Tibial artery (tissue), 4 donors: ENCODE data around the gene RYR2.

Experiments used
- DNase-seq, 2 donors: peaks; one replicate each; pipeline ENCODE4 v3.0.0-alpha.2; 2019
- H3K27ac ChIP-seq, 2 donors: fragments of 200-600 bp; sonication (generic) in 1 of 2; 1 replicate in 1 of 2; 2 replicates in 1 of 2; pipeline ENCODE4 v1.5.1; 2018 to 2019; ENCODE audit warnings: mild to moderate bottlenecking in 1 of 2
- H3K27me3 ChIP-seq, 2 donors: fragments of 200-600 bp; sonication (generic) in 1 of 2; one replicate each; pipeline versions ENCODE4 v1.5.1 to v1.6.0; 2016 to 2019
- H3K36me3 ChIP-seq, 3 donors: fragments of 200-600 bp; sonication (generic) in 2 of 3; one replicate each; pipeline ENCODE4 v1.5.1; 2016 to 2019; ENCODE audit warnings: mild to moderate bottlenecking in 2 of 3
- H3K4me1 ChIP-seq, 4 donors: fragments of 200-600 bp; sonication (generic) in 2 of 4; 1 replicate in 3 of 4; 2 replicates in 1 of 4; pipeline ENCODE4 v1.5.1; 2016 to 2019
- H3K4me3 ChIP-seq, 2 donors: fragments of 200-600 bp; sonication (generic) in 1 of 2; 1 replicate in 1 of 2; 2 replicates in 1 of 2; pipeline ENCODE4 v1.5.1; 2018 to 2019; ENCODE audit warnings: mild to moderate bottlenecking in 2 of 2
- H3K9me3 ChIP-seq, 3 donors: fragments of 200-600 bp; sonication (generic) in 1 of 3; one replicate each; pipeline ENCODE4 v1.5.1; 2016 to 2019
- CTCF ChIP-seq, 2 experiments: fragments of 200-600 bp in 1 of 2; fragments of 450-650 bp in 1 of 2; IDR thresholded peaks; one replicate each; pipeline ENCODE4 v1.5.1; 2017 to 2019; ENCODE audit warnings: antibody characterized with exemption in 2 of 2, mild to moderate bottlenecking in 1 of 2, moderate library complexity in 1 of 2
- intact Hi-C: fragments of 100-400 bp; cut with DNase I; formaldehyde crosslinking; loops from one replicate; pipeline ENCODE4 v1.15.0; 2023; ENCODE audit warnings: low total_unique reads

Gene RYR2

DNA sequence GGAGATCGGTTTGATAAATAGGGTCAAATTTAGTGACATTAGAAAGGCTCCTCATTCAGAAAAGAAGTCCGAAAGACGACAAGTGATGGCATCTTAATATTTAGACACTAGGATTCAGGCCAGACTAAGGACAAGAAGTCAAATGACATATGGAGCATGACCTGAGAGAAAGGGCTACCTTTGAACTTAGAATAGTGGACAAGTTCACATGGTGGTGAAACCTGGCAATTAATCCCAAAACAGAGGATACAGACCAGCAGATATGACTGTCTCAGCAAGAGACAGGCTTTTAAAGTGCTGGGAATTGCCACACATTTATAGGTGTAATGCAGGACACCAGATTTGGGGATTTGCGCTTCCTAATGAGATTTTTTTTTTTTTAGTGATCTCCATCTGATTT is 703.6 kb downstream of the RYR2 start:
- Histone ChIP-seq H3K4me1 (no peaks in the 10 kb centered on the region), H3K27ac (no peak overlapping the region), H3K9me3 (no peaks in the 10 kb centered on the region), H3K36me3 (peaks cover 0 to 8% (median 0%) of the 10 kb centered on the region in 3 donors), H3K27me3 (no peaks in the 10 kb centered on the region), H3K4me3 (no peak overlapping the region)
- intact Hi-C loops: no loop called here
- TF ChIP-seq CTCF (IDR thresholded peaks at IDR 0.05): no peak
- DNase-seq: no peak

DNA sequence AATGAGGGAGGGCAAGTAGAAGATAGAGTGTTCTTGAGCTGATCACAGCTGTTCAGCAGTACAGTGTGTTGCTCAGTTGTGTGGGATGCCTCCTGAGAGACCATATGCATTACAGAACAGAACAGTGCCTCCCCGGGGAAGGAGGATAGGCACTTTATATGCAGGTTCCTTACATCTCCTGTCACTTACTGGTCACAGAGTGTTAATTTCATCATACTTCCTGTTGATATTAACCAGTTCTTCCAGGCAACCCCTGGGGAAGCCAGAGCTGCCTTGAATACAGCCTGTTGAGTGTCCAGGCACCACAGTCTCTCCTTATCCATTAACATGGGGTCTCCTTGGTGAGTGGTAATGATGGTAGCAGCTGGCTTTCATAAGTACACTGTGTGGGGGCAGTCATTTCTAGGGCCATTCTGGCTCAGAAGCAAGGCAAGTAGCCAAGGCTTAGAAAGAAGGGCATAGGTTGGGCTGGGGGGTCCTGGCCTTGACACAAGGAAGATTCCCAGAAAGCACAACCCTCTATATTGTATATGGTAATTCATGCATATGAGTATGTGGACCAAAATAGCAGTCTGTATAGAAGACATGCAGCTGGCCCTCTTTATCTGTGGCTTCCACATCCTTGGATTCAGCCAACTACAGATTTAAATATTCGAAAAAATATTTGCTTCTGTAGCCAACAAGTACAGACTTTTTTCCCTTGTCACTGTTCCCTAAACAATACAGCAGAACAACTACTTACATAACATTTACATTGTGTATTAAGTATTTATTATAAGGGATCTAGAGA is 706.4 kb downstream of the RYR2 start:
- H3K36me3 ChIP-seq: peaks cover 0 to 8% (median 0%) of the 10 kb centered on the region in 3 donors
- H3K27me3 ChIP-seq: no peaks in the 10 kb centered on the region
- H3K4me1 ChIP-seq: no peaks in the 10 kb centered on the region
- DNase-seq: no peak
- H3K4me3 ChIP-seq: no peak overlapping the region
- H3K9me3 ChIP-seq: no peaks in the 10 kb centered on the region
- no peak for TF ChIP-seq CTCF (IDR thresholded peaks at IDR 0.05)
- intact Hi-C loops: no loop called here
- no peak overlapping the region for H3K27ac ChIP-seq

DNA sequence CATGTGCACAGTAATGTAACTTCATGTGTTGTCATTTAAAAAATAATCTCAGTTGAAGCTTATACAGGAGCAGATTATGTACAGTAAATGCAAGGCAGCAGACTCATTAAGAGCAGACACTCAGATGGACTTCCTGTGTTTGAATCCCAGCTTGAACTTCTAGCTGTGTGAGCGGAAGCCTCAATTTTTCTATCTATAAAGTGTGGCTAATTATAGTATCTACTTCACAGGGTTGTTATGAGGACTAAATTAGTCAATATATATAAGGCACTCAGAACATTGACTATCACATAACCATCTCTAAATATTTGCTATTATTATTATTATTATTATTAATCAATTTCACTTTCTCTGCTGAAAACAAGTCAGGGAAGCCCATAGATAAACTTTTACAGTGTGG is 707.1 kb downstream of the RYR2 start:
- intact Hi-C loops: no loop called here
- Histone ChIP-seq H3K9me3 (no peaks in the 10 kb centered on the region), H3K27me3 (no peaks in the 10 kb centered on the region), H3K36me3 (peaks cover 0 to 3% (median 0%) of the 10 kb centered on the region in 3 donors), H3K4me3 (no peak overlapping the region), H3K4me1 (no peaks in the 10 kb centered on the region), H3K27ac (no peak overlapping the region)
- no peak for DNase-seq
- no peak for TF ChIP-seq CTCF (IDR thresholded peaks at IDR 0.05)

DNA sequence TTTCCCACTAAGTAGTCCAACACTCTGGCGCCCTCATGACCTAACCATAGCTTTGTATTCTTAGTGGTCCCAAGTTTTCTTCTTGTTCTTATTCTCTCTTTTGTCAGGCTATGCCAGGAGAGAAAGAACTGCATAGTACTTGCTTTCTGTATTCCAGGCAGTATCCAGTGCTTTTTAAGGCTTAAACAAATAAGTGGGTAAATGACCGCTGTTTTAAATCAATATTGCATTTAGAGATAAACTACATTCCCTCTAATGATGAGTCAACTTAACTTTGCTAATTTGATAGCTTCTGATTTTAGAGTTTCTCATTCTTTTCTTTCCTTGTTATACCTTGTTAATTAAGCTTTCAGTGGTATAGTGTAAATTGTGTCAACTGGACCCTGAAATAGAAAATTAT is 709.1 kb downstream of the RYR2 start:
- intact Hi-C loops: no loop called here
- H3K27me3 ChIP-seq: no peaks in the 10 kb centered on the region
- no peak overlapping the region for H3K4me3 ChIP-seq
- DNase-seq: no peak
- H3K4me1 ChIP-seq: no peaks in the 10 kb centered on the region
- no peaks in the 10 kb centered on the region for H3K36me3 ChIP-seq
- H3K27ac ChIP-seq: no peak overlapping the region
- no peaks in the 10 kb centered on the region for H3K9me3 ChIP-seq
- no peak for TF ChIP-seq CTCF (IDR thresholded peaks at IDR 0.05)

DNA sequence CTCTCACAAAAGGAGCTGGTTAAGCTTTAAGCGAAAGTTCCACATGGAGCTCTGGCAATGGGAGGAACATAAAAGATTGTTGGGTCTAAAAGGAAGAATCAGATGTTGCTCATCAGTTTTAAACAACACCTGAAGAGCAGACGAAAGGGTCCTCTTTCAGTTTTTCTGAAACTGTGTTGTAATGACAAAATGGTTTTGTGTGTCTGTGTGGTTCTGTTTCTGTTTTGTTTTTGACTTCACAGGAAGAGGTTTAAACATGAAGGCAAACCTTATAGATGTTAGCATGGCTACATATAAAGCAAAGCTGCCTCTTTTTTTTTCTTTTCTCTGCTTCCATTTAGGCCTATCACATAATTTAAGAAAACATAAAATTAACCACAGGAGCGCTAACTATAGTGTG is 712.6 kb downstream of the RYR2 start:
- Histone ChIP-seq H3K9me3 (no peaks in the 10 kb centered on the region), H3K4me1 (no peaks in the 10 kb centered on the region), H3K27ac (no peak overlapping the region), H3K36me3 (peaks cover 0 to 6% (median 0%) of the 10 kb centered on the region in 3 donors), H3K27me3 (no peaks in the 10 kb centered on the region), H3K4me3 (no peak overlapping the region)
- intact Hi-C loops: no loop called here
- no peak for TF ChIP-seq CTCF (IDR thresholded peaks at IDR 0.05)
- no peak for DNase-seq
